ENCODE results near the gene UBXN10. TPM values are rescaled to one million over a fixed set of nuclear protein-coding genes. Genes with fewer than 3 reads are reported as not detected.
"Not testable (repeated sequence)": the region's sequence is repeated elsewhere in the genome, so short reads cannot be mapped to it uniquely, and the experiment has no call there.

UBXN10 gene
- total RNA-seq, 3 donors from 2014 or later: 1.3 to 6.6 (median 4.9) TPM

DNA sequence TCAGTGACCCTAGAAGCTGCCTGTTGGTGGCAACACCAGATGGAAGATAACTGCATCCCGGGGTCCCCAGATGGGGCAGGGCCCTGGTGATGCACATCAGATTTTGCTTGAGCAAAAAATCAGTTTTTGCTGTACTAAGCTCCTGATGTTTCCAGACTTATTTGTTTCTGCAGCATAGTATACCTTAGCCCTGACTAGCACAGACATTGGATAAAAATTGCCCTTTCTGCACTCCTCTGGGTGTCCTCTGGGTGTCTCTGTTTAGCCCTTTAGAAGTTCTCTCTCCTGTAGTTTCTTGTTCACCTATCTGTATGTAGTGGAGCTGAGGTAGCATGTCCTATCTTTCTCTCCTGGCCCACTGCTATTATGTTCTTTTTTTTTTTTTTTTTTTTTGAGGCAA is 30.7 kb downstream of the UBXN10 start:
- intact Hi-C loops (cut with DNase I; ENCODE audit: low total_unique reads): no loop called here

DNA sequence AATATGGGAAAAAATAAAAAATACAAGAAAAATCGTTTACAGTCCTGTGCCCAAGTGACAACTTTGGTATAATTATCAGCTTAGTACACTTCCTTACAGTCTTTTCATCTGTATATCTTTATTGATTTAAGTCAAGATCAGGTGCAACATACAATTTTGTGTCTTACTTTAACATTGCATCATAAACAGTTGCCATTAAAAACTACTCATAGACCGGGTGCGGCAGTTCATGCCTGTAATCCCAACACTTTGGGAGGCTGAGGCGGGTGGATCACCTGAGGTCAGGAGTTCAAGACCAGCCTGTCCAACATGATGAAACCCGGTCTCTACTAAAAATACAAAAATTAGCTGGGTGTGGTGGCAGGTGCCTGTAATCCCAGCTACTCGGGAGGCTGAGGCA is 33.2 kb downstream of the UBXN10 start:
- H3K4me3 ChIP-seq; intact Hi-C loops (cut with DNase I; ENCODE audit: low total_unique reads); DNase-seq (ENCODE audit: low spot score in 2 of 2); H3K27me3 ChIP-seq; H3K4me1 ChIP-seq; H3K9me3 ChIP-seq; H3K36me3 ChIP-seq: not testable (repeated sequence)
- peak overlapping the region in 1 of 2 donors; percentile 29 for H3K27ac ChIP-seq

More for the DNA sequence above, 30.7 kb downstream of the UBXN10 start:
- Histone ChIP-seq H3K4me1 (peaks cover 7 to 11% of the 10 kb centered on the region in 2 donors), H3K4me3 (no peak overlapping the region), H3K27ac (no peak overlapping the region), H3K36me3 (no peaks in the 10 kb centered on the region), H3K27me3 (no peaks in the 10 kb centered on the region), H3K9me3 (no peaks in the 10 kb centered on the region)
- no peak for DNase-seq (ENCODE audit: low spot score in 2 of 2)
- TF ChIP-seq, protein P1, sequence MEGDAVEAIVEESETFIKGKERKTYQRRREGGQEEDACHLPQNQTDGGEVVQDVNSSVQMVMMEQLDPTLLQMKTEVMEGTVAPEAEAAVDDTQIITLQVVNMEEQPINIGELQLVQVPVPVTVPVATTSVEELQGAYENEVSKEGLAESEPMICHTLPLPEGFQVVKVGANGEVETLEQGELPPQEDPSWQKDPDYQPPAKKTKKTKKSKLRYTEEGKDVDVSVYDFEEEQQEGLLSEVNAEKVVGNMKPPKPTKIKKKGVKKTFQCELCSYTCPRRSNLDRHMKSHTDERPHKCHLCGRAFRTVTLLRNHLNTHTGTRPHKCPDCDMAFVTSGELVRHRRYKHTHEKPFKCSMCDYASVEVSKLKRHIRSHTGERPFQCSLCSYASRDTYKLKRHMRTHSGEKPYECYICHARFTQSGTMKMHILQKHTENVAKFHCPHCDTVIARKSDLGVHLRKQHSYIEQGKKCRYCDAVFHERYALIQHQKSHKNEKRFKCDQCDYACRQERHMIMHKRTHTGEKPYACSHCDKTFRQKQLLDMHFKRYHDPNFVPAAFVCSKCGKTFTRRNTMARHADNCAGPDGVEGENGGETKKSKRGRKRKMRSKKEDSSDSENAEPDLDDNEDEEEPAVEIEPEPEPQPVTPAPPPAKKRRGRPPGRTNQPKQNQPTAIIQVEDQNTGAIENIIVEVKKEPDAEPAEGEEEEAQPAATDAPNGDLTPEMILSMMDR (IDR thresholded peaks at IDR 0.05): peak in 2 of 3 donors; percentile 19 to 24
- no peak for TF ChIP-seq POLR2AphosphoS5 (IDR thresholded peaks at IDR 0.05)
- TF ChIP-seq POLR2A (IDR thresholded peaks at IDR 0.05): no peak

DNA sequence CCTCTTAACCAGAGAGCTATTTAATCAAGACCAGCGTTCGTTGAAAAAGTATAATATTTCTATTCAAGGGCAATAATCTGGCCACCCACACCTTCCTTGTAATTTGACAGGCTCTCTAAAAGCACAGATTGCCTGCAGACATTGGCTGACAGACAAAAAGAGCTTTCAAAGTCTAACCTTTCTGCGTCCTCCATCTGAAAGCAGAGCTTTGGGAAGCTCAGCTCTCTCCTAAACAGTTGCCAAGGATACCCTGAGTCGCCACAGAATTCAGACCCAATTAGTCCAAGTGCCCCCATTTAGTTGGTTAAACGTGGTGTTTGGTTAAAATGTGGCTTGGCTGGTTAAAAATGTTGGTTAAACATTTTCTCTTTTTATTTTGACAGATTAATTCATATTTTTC is 34.1 kb downstream of the UBXN10 start:
- no peaks in the 10 kb centered on the region for H3K4me1 ChIP-seq
- H3K27ac ChIP-seq: peak overlapping the region in 1 of 2 donors; percentile 29
- no peaks in the 10 kb centered on the region for H3K9me3 ChIP-seq
- H3K27me3 ChIP-seq: no peaks in the 10 kb centered on the region
- H3K4me3 ChIP-seq: no peak overlapping the region
- no peak for DNase-seq (ENCODE audit: low spot score in 2 of 2)
- intact Hi-C loops (cut with DNase I; ENCODE audit: low total_unique reads): no loop called here
- TF ChIP-seq, protein P1 (IDR thresholded peaks at IDR 0.05): no peak
- TF ChIP-seq POLR2AphosphoS5 (IDR thresholded peaks at IDR 0.05) (no peak), POLR2A (IDR thresholded peaks at IDR 0.05) (no peak)
- H3K36me3 ChIP-seq: no peaks in the 10 kb centered on the region

DNA sequence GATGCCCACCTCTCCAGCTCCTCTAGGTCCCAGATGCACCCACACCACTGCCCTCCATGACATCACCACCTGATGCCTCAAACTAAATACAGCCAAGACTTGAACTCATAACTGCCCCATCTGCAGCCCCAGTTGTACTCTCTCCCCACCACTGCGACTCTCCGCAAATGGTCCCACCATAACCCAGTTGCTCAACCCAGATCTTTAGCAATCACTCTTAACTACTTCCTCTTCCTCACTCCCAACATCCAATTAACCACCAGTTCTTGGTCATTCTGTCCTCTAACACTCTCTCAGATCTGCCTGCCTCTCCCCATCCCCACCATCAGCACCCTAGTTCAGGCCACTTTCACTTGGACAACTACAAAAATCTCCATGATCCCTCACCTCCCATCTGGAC is 37.2 kb downstream of the UBXN10 start:
- Histone ChIP-seq H3K9me3 (no peaks in the 10 kb centered on the region), H3K27me3 (no peaks in the 10 kb centered on the region), H3K4me1 (no peaks in the 10 kb centered on the region), H3K4me3 (no peak overlapping the region), H3K27ac (no peak overlapping the region), H3K36me3 (no peaks in the 10 kb centered on the region)
- intact Hi-C loops (cut with DNase I; ENCODE audit: low total_unique reads): no loop called here
- TF ChIP-seq POLR2AphosphoS5 (IDR thresholded peaks at IDR 0.05) (no peak), POLR2A (IDR thresholded peaks at IDR 0.05) (no peak)
- TF ChIP-seq, protein P1 (IDR thresholded peaks at IDR 0.05): no peak
- no peak for DNase-seq (ENCODE audit: low spot score in 2 of 2)

DNA sequence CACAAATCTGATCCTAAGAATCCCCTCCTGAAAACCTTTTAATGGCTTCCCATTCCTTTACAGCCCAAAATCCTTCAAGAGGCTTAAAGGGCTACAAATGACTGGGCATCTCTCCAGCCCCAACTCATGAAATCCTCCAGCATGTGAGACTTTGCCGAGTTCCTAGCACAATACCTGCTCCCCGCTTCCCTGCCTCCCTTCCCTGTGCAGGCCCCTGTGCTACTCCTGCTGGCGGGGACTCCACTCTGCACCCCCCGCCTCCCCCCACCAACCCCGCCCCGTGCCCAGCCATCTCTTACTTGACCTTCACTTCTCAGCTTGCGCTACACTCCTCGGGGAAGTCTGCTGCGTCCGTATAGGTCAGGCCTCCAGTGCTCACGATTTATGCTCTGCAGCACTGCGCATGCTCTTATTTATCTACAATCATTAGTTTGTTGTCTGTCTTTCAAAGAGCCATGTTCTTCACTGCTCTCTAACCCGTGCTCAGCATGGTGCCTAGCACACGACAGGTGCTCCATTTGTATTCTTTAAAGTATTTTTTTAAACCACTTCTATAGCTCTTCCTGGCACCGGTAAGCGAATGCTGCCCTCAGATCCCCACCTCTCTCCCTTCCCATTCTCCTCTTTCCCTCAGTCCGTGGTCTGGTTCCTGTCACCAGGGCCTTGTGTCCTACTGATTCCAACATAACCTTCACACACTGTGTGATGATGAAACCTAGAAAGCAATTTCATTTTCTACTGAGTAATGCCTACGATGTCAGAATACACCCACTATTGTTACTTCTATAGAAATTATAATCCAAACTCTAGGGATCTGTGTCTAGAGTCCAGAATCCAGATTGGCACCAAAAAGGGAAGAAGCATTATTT is 37.9 kb downstream of the UBXN10 start:
- H3K4me3 ChIP-seq: no peak overlapping the region
- intact Hi-C loops (cut with DNase I; ENCODE audit: low total_unique reads): no loop called here
- H3K36me3 ChIP-seq: no peaks in the 10 kb centered on the region
- no peaks in the 10 kb centered on the region for H3K27me3 ChIP-seq
- no peaks in the 10 kb centered on the region for H3K9me3 ChIP-seq
- DNase-seq (ENCODE audit: low spot score in 2 of 2): no peak
- H3K4me1 ChIP-seq: no peaks in the 10 kb centered on the region
- TF ChIP-seq POLR2AphosphoS5 (IDR thresholded peaks at IDR 0.05): no peak
- no peak for TF ChIP-seq POLR2A (IDR thresholded peaks at IDR 0.05)
- TF ChIP-seq, protein P1 (IDR thresholded peaks at IDR 0.05): no peak
- H3K27ac ChIP-seq: no peak overlapping the region

All from breast epithelium (tissue), 4 donors.